Esophagus squamous epithelium (tissue), 4 donors: ENCODE results near the gene CXCL9.

Source experiments
- CTCF ChIP-seq, 6 experiments: fragments of 450-650 bp in 4 of 6; fragments of 200-600 bp in 2 of 6; sonication (generic) in 2 of 6; IDR thresholded peaks; one replicate each; pipeline ENCODE4 v1.5.1; 2016 to 2019; ENCODE audit warnings: antibody characterized with exemption in 6 of 6, mild to moderate bottlenecking in 4 of 6, moderate library complexity in 4 of 6
- POLR2A ChIP-seq, 4 donors: fragments of 450-650 bp; IDR thresholded peaks; one replicate each; pipeline ENCODE4 v1.6.1; 2017; ENCODE audit warnings: antibody characterized with exemption in 4 of 4, mild to moderate bottlenecking in 4 of 4, moderate library complexity in 3 of 4

GRCh38 chr4:76013540-76013939 is 6.2 kb upstream of the CXCL9 start:
- TF ChIP-seq CTCF (IDR thresholded peaks at IDR 0.05) (no peak), POLR2A (IDR thresholded peaks at IDR 0.05) (no peak)
